H54 (cell line): ENCODE data around the gene OR4C45.
"Not testable (repeated sequence)": the region's sequence is repeated elsewhere in the genome, so short reads cannot be mapped to it uniquely, and the experiment has no call there.

Experiments
- DNase-seq: peaks from one replicate; pipeline ENCODE4 v3.0.0; 2011; ENCODE audit warnings: low spot score, mixed read lengths; ENCODE audit not compliant: insufficient read length
- FAIRE-seq: peaks from 3 replicates; lab custom pipeline; 2011; peaks lifted over from hg19 to GRCh38; lab: Jason Lieb, UNC
- POLR2A ChIP-seq: IDR thresholded peaks from 2 replicates; pipeline ENCODE4 v1.6.1; 2011; ENCODE audit warnings: low read depth, mild to moderate bottlenecking, low read length

OR4C45 gene

DNA sequence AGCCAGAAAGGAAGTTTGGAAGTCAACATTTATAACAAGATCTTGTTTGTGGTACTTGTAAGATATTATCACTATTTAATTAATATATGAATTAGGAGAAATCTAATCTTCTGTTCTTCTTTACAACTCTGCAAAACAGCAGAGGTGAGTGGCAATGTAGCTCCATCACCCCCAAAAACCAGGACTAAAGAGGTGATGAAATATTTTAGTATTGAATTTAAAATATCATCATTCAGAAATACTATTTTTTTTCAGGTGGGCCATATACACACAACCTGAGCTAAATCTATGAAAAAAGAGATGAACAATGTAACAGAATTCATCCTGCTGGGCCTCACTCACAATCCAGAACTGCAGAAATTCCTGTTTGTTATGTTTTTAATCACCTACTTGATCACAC, at the start of gene OR4C45:
Gene OR4C45, plus strand, starts transcription at position 301 of the 400 bp plus-strand sequence.
- FAIRE-seq (no peak), DNase-seq (no peak)
- no peak for TF ChIP-seq POLR2A

DNA sequence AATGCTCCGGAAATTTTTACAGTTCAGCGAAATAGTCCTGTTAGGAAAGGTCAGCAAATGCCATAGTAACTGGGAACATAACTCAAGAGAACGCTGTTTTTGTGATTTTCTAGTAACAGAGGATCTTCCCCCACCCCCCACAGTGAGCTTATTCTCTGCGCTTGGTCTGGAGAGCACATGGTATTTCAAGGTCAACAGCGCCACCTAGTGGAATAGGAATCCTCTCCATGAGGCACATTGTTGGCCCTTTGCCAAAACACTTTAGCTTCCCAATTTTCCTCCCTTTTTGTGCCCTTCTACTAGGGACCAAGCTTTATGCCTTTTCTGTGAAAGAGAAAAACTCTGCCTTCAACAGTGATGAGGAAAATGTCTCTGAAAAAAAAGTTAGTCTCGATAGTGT, 37.1 kb upstream of the OR4C45 start:
- FAIRE-seq (peak; percentile 68), DNase-seq (peak; percentile 5)
- no peak for TF ChIP-seq POLR2A

DNA sequence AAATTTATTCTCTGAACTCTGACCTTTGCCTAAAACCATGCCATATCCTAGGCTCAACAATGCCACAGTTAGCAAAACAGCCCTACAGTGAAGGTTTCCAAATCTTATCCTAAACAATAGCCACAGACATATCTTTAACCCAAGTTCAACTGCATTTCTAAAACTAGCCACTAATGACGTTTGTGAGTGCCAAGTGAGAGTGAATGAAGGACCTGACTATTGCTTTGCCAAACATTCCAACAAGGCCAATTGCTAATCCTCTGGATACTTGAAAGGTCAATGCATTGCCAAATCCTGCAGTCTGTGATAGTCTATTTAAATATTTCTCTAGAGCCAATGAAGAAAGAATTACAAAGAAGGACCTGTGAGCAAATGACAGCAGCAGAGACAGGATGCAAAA, 2.5 kb upstream of the OR4C45 start:
- DNase-seq (no peak), FAIRE-seq (no peak)
- no peak for TF ChIP-seq POLR2A

DNA sequence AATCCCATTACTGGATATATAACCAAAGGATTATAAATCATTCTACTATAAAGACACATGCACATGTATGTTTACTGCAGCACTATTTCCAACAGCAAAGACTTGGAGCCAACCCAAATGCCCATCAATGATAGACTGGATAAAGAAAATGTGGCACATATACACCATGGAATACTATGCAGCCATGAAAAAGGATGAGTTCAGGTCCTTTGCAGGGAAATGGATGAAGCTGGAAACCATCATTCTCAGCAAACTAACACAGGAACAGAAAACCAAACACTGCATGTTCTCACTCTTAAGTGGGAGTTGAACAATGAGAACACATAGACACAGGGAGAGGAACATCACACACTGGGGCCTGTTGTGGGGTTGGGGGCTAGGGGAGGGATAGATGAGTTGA, 3.6 kb downstream of the OR4C45 start:
- DNase-seq, FAIRE-seq: not testable (repeated sequence)

DNA sequence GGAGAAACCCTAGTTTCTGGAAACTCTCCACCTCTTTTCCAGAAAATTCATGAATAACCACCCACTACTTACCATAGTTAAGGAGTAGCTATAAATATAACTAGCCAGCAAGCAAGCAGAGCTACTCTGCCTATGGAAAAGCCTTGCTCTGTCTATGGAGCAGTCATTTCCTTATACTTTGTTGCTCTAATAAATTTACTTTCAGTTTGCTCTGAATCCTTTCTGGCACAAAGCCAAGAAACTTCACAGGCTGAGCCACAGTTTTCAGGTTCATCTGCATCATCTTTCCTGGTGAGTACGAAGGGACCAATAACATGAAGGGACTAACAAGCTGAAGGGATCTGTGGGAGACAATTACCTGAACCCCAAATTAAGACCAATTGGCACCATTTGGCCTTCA, 4.6 kb downstream of the OR4C45 start:
- DNase-seq (no peak), FAIRE-seq (no peak)
- TF ChIP-seq POLR2A, result no peak

DNA sequence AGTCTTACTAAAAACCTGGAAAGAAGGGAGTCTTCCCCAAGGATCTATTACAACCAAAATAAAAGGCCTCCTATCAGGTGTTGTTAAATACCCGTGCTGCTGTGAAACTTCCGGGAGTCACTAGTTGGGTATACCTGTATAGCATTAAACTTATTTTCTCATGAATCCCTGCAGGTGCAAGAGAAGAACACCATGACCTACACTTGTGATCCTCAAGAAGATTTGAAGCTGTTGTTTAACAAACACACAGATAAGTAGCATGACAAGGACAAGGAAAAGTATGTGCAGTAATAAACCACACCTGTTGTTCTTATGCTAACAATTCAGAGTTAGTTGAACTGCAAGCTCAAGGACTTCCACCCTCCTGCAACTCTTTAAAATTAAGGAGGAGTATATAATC, 12.0 kb downstream of the OR4C45 start:
- DNase-seq, result no peak
- TF ChIP-seq POLR2A, result no peak
- no peak for FAIRE-seq

DNA sequence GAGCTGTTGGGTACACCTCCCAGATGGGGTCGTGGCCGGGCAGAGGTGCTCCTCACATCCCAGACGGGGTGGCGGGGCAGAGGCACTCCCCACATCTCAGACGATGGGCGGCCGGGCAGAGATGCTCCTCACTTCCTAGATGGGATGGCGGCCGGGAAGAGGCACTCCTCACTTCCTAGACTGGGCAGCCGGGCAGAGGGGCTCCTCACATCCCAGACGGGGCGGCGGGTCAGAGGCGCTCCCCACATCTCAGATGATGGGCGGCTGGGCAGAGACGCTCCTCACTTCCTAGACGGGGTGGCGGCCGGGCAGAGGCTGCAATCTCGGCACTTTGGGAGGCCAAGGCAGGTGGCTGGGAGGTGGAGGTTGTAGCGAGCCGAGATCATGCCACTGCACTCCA, 30.4 kb downstream of the OR4C45 start:
- FAIRE-seq, DNase-seq: not testable (repeated sequence)

DNA sequence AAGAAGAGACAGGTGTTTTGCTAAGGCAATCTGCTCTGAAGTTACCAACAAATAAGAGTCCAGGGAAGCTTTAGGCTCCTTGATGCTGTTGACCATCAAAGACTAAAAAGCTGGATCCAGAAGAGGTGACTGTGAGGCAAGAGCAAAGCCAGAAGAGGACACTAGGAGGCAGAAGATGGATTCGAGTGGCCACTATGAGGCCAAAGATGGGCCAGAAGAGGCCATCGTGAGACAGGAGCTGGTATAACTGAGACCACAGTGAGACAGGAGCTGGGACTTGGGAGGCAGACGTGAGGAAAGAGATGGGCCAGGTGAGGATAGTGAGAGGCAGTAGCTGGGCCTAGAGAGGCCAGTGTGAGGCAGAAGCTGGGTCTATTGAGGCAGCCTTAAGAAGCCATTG, 37.7 kb downstream of the OR4C45 start:
- TF ChIP-seq POLR2A, result no peak
- no peak for DNase-seq
- FAIRE-seq, result no peak

DNA sequence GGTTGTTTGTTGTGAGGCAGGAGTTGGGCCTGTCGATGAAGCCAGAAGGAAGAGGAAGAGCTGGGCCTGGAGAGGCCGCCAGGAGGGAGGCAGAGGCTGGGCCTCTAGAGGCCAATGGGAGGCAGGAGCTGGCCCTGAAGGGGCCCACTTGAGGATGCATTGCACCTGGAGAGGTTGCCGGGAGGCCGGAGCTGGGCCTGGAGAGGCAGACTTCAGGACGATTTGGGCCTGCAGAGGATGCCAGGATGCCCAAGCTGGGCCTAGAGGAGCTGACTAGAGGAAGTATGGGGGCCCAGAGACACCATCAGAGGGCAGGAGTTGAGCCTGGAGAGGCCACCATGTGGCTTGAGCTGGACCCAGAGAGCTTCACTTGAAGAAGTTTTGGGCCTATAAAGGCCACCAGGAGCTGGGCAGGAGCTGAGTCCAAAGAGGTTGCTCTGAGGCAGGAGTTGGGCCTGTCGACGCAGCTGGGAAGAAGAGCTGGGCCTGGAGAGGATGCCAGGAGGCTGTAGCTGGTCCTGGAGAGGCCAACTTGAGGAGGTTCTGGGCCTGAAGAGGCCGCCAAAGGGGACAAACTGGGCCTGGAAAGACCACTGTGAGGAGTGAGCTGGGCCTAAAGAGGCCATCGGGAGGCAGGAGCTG, 39.0 kb downstream of the OR4C45 start:
- FAIRE-seq, result no peak
- DNase-seq, result no peak
- TF ChIP-seq POLR2A, result no peak

DNA sequence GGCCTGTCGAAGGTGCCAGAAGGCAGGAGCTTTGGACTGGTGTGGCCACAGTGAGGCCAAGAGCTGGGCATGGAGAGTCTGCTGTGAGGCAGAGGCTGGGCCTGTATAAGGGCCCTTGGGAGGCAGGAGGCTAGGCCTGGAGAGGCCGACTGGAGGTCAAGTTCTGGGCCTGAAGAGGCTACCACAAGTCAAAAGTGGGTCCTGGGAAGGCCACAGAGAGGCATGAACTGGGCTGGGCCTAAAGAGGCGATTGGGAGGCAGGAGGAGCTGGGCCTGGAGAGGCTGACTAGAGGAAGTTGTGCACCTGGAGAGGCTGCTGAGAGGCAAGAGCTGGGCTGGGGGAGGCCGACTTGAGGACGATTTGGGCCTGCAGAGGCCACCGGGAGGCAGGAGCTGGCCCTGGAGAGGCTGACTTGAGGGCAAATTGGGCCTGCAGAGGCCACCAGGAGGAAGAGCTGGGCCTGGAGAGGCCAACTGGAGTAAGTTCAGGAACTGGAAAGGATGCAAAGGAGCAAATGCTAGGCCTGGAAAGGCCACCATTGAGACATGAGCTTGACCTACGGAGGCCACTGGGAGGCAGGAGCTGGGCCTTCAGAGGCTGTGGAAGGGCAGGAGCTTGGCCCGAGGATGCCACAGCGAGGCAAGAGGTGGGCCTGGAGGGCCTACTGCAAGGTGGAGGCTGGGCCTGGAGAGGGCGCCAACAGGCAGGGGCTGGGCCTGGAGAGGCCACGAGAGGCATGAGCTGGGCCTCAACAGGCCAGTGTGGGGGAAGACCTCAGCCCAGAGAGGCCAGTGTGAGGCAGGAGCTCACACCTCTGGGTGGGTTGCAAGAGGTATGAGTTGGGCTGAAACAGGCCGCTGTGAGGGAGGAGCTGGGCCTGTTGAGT, 39.8 kb downstream of the OR4C45 start:
- TF ChIP-seq POLR2A, result no peak
- FAIRE-seq, result no peak
- DNase-seq, result no peak

DNA sequence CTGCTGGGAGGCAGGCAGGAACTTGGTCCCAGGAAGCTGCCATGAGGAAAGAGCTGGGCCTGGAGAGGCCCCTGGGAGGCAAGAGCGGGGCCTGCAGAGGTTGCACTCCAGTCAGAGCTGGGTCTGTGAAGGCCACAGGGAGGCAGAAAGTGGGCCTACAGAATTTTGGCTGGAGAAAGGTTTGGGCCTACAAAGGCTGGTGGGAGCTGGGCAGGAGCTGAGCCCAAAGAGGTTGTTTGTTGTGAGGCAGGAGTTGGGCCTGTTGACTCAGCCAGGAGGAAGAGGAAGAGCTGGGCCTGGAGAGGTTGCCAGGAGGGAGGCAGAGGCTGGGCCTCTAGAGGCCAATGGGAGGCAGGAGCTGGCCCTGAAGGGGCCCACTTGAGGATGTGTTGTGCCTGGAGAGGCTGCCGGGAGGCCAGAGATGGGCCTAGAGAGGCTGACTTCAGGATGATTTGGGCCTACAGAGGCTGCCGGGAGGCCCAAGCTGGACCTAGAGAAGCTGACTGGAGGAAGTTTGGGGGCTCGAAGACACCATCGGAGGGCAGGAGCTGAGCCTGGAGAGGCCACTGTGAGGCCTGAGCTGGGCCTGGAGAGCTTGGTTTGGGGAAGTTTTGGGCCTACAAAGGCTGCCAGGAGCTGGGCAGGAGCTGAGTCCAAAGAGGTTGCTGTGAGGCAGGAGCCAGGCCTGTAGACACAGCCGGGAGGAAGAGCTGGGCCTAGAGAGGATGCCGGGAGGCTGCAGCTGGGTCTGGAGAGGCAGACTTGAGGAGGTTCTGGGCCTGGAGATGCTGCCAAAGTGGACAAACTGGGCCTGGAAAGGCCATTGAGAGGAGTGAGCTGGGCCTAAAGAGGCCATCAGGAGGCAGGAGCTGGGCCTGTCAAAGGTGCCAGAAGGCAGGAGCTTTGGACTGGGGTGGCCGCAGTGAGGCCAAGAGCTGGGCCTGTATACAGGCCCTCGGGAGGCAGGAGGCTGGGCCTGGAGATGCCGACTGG, 40.7 kb downstream of the OR4C45 start:
- TF ChIP-seq POLR2A, result no peak
- DNase-seq (no peak), FAIRE-seq (no peak)

DNA sequence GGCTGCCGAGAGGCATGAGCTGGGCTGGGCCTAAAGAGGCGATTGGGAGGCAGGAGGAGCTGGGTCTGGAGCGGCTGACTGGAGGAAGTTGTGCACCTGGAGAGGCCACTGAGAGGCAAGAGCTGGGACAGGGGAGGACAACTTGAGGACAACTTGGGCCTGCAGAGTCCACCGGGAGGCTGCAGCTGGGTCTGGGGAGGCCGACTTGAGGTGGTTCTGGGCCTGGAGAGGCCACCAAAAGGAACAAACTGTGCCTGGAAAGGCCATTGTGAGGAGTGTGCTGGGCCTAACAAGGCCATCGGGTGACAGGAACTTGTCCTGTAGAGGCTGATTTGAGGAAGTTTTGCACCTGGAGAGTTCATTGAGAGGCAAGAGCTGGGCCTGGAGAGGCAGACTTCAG, 41.5 kb downstream of the OR4C45 start:
- no peak for DNase-seq
- no peak for FAIRE-seq
- no peak for TF ChIP-seq POLR2A

DNA sequence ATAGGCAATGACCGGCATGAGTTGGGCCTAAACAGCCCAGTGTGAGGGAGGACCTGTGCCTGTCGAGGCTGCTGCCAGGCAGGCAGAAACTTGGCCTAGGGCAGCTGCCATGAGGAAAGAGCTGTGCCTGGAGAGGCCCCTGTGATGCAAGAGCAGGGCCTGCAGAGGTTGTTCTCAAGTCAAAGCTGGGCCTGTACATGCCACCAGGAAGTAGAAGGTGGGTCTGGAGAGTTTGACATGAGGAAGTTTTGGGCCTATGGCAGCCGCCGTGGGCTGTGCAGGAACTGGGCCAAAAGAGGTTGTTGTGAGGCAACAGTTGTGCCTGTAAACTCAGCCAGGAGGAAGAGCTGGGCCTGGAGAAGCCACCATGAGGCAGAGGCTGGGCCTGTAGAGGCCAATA, 43.2 kb downstream of the OR4C45 start:
- DNase-seq (no peak), FAIRE-seq (no peak)
- no peak for TF ChIP-seq POLR2A

DNA sequence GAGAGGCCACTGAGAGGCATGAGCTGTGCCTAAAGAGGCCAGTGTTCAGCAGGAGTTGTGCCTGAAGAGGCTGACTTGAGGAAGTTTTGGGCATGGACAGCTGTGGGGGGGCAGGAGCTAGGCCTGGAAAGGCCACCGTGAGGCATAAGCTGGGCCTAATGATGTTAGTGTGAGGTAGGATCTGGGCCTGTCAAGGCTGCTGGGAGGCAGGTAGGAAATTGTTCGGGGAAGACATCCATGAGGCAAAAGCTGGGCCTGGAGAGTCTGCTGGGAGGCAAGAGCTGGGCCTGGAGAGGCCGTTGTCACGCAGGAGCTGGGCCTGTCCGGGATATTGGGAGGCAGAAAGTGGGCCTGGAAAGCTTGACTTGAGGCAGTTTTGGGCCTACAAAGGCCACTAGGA, 44.9 kb downstream of the OR4C45 start:
- TF ChIP-seq POLR2A, result no peak
- no peak for FAIRE-seq
- DNase-seq, result no peak
